Neutrophil (primary cell): ENCODE results near the gene RLN1.
"Not testable (repeated sequence)": the region's sequence is repeated elsewhere in the genome, so short reads cannot be mapped to it uniquely, and the experiment has no call there.

Source experiments
- H3K27ac ChIP-seq: fragments of 200-600 bp; sonication (generic); 2 replicates; pipeline ENCODE4 v1.5.1; 2016; ENCODE audit warnings: mild to moderate bottlenecking, moderate library complexity
- H3K27me3 ChIP-seq: fragments of 200-600 bp; sonication (generic); 2 replicates; pipeline ENCODE4 v1.6.0; 2016; ENCODE audit warnings: mild to moderate bottlenecking
- H3K36me3 ChIP-seq: fragments of 200-600 bp; sonication (generic); 2 replicates; pipeline ENCODE4 v1.5.1; 2017
- H3K4me1 ChIP-seq, 2 experiments: fragments of 200-600 bp in 1 of 2; sonication (generic) in 1 of 2; 1 replicate in 1 of 2; 2 replicates in 1 of 2; pipeline versions ENCODE4 v1.5.1 to v1.6.1; 2013 to 2016; ENCODE audit warnings: low read depth in 1 of 2, low read length in 1 of 2, mild to moderate bottlenecking in 1 of 2, moderate library complexity in 1 of 2; ENCODE audit not compliant: control insufficient read depth in 1 of 2, insufficient read depth in 1 of 2
- H3K4me3 ChIP-seq, 2 experiments: fragments of 200-600 bp in 1 of 2; sonication (generic) in 1 of 2; 1 replicate in 1 of 2; 2 replicates in 1 of 2; pipeline ENCODE4 v1.5.1; 2013 to 2016; ENCODE audit warnings: low read depth in 1 of 2, low read length in 1 of 2, mild to moderate bottlenecking in 1 of 2, moderate library complexity in 1 of 2
- H3K9me3 ChIP-seq: fragments of 200-600 bp; sonication (generic); 2 replicates; pipeline ENCODE4 v1.5.1; 2016
- TF ChIP-seq, protein P1 (sequence below): fragments of 200-600 bp; sonication (generic); IDR thresholded peaks from 2 replicates; pipeline ENCODE4 v1.5.1; 2016; ENCODE audit warnings: antibody characterized with exemption

The RLN1 gene, protein sequence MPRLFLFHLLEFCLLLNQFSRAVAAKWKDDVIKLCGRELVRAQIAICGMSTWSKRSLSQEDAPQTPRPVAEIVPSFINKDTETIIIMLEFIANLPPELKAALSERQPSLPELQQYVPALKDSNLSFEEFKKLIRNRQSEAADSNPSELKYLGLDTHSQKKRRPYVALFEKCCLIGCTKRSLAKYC

DNA sequence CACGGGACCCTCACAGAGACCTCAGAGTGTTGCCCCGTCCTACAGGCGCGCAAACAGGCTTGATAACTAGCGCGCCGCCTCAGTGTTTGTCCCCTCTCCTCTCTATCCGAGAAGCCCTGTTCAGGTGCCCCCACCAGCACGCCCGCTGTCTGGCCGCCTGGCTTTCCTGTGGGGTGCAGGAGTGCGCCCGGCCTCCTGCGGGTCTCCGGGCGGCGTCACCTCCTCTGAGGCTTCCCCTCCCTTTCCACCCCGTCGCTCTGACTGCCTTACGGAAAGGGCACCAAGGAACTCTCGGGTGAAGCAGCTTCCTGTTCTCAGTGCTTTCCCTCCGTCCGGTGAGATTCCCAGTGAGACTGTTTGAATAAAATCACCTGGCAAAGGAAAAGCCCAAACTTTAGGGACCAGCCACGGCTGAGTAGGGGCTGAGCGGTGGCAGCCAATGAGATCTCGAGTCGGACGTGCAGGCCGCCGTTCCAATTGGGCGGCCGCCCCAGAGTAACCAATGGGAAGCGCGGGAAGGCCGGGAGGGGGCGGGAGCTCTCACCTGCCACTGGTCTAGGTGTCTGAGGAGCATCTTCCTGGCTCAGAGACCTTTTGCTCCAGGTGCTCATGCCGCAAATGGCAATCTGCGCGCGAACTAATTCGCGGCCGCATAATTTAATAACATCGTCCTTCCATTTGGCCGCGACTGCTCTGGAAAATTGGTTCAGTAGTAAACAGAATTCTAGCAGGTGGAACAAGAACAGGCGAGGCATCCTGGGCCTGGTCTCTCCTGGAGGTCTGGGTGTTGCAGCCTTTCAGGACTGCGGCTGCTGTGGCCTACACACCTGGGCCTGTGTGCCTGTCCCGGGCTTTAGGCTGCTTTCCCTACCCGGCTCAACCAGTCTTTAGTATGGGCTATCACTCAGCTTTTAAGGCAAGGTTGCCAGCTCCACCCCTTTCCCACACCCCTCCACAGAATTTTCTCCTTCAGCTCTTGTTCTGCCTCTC is at the start of gene RLN1:
RLN1 (minus strand) TSS at position 885 of the 990 bp plus-strand sequence; CDS start at position 755, 130 bp downstream.
- peaks cover 23% of the 10 kb centered on the region for H3K27me3 ChIP-seq
- H3K4me1 ChIP-seq, H3K36me3 ChIP-seq, H3K9me3 ChIP-seq, H3K4me3 ChIP-seq, H3K27ac ChIP-seq: not testable (repeated sequence)

DNA sequence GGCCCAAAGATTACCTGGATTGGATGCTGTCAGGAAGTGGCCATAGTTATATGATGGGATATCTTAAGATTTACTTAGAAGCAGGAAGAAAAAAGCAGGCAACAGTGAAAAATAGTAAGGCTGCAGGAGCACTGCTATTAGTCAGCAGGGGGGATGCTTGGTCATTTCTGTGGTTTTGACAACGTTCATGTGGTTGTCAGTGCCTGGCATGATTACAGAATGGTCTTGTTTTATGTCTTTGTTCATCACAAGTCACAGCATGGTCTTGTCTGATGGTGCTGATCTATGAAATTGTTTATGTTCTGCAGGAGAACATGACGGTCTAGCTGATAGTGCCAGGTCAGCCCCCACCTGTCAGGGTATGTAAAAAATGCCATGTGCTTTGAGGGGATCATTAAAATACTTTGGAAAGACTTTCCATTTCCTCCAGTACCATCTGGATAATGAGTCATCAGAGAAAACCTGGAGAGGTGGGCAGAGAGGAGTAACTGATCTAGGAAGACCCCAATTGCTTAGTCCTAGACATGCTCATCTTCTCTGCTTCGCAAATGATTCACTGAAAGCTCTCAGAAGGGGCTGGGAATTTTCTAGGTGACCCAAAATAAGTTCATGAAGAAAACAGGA is 49.5 kb upstream of the RLN1 start:
- TF ChIP-seq, protein P1, sequence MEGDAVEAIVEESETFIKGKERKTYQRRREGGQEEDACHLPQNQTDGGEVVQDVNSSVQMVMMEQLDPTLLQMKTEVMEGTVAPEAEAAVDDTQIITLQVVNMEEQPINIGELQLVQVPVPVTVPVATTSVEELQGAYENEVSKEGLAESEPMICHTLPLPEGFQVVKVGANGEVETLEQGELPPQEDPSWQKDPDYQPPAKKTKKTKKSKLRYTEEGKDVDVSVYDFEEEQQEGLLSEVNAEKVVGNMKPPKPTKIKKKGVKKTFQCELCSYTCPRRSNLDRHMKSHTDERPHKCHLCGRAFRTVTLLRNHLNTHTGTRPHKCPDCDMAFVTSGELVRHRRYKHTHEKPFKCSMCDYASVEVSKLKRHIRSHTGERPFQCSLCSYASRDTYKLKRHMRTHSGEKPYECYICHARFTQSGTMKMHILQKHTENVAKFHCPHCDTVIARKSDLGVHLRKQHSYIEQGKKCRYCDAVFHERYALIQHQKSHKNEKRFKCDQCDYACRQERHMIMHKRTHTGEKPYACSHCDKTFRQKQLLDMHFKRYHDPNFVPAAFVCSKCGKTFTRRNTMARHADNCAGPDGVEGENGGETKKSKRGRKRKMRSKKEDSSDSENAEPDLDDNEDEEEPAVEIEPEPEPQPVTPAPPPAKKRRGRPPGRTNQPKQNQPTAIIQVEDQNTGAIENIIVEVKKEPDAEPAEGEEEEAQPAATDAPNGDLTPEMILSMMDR, result no peak
- no peaks in the 10 kb centered on the region for H3K36me3 ChIP-seq
- no peaks in the 10 kb centered on the region for H3K4me1 ChIP-seq

DNA sequence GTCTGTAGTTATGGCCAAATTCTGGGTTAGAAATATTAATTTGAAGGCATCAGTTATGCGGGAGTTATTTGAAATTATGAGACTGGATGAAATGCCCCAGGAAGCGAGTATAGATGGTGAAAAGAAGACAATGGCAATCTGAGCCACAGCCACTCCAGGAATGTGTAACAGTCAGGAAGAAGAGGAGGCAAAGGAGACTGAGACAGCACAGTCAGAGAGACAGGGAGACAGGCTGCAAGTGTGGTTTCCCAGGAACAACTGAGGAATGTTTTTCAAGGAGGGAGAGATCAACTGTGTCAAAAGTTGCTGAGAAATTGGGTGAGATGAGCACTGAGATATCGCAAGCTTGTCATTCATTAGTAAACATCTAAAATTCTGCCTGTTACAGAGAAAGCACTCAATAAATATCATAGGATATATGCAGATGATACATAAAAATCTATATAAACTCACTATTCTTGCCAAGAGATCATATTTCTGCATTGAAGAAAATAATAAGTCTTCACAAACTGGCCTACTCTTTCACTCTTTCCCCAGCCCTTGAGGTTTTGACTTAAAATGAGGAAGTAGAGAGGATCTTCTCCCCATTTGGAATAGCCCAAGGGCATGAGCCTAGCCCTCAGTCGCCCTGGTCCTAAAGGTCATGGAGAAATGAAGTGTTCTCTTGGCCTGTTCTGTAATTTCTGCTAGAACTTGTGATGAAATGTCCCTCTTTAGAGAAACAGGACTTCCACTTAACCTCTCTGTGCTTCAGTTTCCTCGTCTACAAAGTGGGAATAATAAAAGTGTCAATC is 48.5 kb upstream of the RLN1 start:
- TF ChIP-seq, protein P1, result no peak
- Histone ChIP-seq H3K9me3 (no peaks in the 10 kb centered on the region), H3K36me3 (no peaks in the 10 kb centered on the region), H3K27ac (no peak overlapping the region), H3K4me3 (no peak overlapping the region), H3K27me3 (no peaks in the 10 kb centered on the region), H3K4me1 (no peaks in the 10 kb centered on the region)

More for the DNA sequence above, 49.5 kb upstream of the RLN1 start:
- Histone ChIP-seq H3K4me3 (no peak overlapping the region), H3K9me3 (no peaks in the 10 kb centered on the region), H3K27ac (no peak overlapping the region), H3K27me3 (no peaks in the 10 kb centered on the region)

DNA sequence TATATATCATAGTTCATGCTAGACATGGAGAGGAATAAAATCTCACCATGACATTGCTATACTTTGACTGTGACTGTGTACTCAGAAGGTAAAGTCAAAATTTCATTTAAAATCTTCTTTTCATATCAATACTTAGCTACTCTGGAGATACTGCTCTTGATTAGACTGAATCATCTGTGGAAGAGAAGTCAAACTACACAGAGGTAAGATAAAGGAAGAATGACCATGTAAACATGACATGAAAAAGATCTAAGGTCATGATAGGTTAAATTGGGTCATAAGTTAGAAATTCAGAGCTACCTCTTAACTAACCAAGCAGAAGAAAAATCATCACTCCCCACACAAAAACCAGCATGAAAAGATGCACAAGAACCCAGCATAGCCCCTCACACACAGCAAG is 44.8 kb upstream of the RLN1 start:
- no peaks in the 10 kb centered on the region for H3K4me1 ChIP-seq
- H3K36me3 ChIP-seq, result no peaks in the 10 kb centered on the region
- H3K4me3 ChIP-seq, result no peak overlapping the region
- no peak overlapping the region for H3K27ac ChIP-seq
- no peaks in the 10 kb centered on the region for H3K9me3 ChIP-seq
- TF ChIP-seq, protein P1, result no peak
- no peaks in the 10 kb centered on the region for H3K27me3 ChIP-seq

DNA sequence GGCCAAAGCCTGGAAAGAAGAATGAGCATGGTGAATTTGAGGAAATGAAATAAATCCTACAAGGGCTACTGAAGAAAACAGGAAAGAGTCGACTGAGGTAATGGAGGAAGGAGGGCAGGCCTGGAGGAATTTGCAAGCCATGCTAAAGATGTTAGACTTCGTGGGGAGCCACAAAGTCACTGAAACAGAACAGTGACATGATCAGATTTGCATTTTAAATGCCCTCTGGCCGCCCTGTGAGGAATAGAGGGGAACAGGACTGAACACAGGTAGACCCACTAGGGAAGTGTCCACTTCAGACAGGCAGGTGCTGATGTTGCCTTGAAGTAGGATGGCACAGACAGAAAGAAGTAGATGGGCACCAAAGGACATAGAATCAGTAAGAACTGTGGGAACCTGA is 42.8 kb upstream of the RLN1 start:
- TF ChIP-seq, protein P1, result no peak
- Histone ChIP-seq H3K27ac (no peak overlapping the region), H3K4me1 (no peaks in the 10 kb centered on the region), H3K27me3 (no peaks in the 10 kb centered on the region), H3K36me3 (no peaks in the 10 kb centered on the region), H3K9me3 (no peaks in the 10 kb centered on the region), H3K4me3 (no peak overlapping the region)
